GM18873 (cell line): ENCODE measurements around the gene RBM3.

Experiments
- ATAC-seq: cut with Tn5 transposase; IDR thresholded peaks from one replicate; pipeline ENCODE4 v1.9.1; 2021; ENCODE audit warnings: mild to moderate bottlenecking, moderate library complexity, moderate number of reproducible peaks; ENCODE audit not compliant: unreplicated experiment, low FRiP score

Gene RBM3

DNA sequence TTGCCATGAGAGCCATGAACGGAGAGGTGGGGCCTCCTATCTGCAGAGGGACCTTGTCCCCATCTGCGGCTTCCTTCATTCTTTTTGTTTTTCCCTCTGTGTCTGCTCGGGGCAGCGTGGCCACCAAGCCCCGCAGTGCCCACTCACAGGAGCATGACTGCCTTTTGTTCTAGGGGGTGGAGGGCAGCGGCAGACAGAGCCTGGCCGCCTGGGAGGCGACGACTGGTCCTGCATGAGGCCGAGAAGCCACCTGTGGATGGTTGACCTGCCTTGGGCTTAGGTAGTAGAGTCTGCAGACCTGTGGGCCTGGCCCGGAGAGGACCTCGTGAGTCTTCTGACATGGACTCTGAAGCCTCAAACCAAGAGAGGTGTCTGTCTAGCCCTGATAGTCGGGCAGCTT, 1.4 kb downstream of the RBM3 start:
- no peak for ATAC-seq

DNA sequence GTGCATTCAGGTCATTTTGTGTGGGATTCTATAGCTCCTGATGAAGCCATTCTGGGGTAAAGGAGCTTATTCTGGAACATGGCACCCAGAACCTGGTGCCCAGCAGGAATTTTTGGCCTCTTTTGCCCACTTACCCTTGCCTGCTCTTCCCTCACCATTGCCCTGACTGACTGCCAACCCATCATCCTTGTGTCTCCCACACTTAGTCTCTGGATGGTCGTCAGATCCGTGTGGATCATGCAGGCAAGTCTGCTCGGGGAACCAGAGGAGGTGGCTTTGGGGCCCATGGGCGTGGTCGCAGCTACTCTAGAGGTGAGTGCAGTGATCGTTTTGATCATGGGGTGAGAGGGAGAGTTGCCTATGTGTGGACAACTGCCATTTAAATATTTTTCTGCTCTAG, 1.8 kb downstream of the RBM3 start:
- no peak for ATAC-seq

DNA sequence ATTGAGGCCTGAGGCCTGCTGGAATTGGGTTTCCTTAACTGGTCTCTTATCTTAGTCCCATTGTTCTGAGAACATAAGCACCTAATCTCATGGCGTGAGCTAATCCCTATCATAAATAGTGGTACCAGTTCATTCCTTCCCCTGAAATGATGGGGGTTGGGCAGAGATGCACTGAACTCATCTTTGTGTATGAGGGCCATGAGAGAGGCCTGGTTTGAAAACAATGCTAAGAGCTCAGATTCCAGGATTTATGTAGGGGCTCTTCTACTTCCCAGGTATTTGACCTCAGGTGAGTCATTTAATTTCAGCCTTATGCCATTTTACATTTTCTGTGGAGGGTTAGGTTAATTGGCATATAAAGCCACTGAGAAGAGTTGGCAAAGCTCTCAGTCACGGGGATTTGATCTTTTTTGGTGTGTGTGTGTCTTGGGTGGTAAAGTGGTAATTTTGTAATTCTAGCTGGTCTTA, 4.4 kb downstream of the RBM3 start:
- ATAC-seq: no peak

- no peak for ATAC-seq
Measured at GRCh38 chrX:48579259-48579658, 5.0 kb downstream of the RBM3 start.

DNA sequence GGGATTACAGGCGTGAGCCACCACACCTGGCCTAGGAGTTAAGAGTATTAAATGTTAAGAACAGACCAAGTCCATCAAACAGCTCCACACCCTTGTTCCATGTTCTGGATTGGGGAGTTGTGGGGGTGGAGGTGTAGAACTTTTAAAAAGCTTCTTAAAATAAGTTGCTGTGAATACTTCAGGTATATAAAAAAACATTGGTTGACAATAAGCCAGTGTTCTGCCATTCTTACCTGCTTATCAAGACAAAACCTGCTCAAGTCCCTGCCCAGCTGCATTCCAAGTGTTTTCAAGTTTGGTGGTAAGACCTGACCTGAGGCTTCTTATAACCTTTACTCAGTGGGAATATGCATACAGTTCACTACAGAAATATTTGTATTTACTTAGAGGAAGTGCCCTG, 6.4 kb downstream of the RBM3 start:
- ATAC-seq: no peak

DNA sequence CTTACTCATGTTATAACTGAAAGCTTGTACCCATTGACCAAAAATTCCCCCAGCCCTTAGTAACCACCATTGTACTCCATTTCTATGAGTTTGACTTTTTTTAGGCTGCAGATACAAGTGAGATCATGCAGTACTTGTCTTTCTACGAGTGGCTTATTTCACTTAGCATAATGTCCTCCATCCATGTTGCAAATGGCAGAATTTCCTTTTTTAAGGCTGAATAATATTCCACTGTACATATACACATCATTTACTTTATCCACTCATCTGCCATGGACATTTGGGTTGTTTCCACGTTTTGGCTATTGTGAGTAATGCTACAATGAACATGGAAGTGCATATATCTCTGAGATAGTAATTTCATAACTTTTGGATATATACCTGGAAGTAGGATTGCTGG, 10.4 kb downstream of the RBM3 start:
- ATAC-seq: no peak

- ATAC-seq: no peak
Measured at GRCh38 chrX:48589482-48590162, 15.3 kb downstream of the RBM3 start.

DNA sequence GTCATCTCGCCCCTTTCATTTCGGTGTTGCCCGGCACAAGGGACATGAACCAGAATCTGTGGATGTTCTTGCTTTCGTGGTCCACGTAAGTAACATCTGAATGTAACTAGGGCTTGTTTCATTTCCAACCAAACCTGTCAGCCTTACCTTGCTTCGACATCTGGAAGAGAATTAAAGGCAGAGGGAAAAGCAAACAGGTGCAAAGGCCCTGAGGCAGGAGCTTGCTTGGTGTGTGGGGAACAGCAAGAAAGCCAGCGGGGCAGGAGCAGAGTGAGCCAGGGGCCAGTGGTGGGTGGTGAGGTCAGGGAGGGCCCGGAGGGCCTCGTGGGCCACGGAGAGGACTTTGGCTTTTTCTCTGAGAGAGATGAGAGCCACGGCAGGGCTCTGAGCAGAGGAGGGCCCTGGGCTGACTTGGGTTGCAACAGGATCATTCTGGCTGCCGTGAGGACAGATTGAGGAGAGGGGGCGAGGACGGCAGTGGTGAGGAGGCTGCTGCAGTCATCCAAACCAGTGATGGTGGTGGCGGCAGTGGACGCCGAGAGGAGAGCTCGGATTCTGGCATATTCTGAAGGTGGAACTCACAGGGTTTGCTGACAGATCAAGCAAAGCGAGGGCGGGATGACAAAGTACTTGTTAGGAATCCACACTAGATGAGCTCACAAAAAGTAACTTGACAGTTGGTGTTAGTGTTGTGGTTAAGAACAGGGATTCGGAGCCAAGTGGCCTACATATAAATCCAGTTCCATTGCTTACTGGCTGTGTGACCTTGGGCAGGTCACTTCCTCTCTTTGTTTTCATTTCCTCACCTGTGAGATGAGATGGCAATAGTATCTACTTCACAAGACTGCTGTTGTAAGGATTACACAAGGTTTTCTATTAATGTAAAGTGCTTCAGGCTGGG, 16.2 kb downstream of the RBM3 start:
- no peak for ATAC-seq

DNA sequence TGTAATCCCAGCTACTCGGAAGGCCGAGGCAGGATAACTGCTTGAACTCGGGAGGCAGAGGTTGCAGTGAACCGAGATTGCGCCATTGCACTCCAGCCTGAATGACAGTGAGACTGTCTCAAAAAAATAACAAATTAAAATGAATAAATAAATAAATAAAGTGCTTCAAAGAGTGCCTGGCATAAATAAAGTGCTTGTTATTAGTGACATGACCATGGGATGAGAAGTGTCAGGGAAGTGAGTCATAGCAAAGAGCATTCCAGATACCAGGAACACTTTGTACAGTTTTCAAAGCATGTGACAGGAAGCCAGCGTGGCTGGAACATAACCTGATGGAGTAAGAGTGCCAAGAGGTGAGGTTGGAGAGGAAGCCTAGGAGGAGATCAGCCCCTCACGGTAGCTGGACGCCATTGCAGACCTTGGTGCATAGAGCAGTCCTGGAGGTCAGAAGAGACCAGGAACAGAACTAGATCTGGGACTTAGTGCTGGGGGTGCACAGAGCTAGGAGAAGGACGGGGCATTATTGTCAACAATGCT, 17.0 kb downstream of the RBM3 start:
- ATAC-seq: no peak

GRCh38 chrX:48592971-48593370, 18.7 kb downstream of the RBM3 start:
- ATAC-seq: no peak

- no peak for ATAC-seq
Measured at GRCh38 chrX:48595929-48596328, 21.6 kb downstream of the RBM3 start.

DNA sequence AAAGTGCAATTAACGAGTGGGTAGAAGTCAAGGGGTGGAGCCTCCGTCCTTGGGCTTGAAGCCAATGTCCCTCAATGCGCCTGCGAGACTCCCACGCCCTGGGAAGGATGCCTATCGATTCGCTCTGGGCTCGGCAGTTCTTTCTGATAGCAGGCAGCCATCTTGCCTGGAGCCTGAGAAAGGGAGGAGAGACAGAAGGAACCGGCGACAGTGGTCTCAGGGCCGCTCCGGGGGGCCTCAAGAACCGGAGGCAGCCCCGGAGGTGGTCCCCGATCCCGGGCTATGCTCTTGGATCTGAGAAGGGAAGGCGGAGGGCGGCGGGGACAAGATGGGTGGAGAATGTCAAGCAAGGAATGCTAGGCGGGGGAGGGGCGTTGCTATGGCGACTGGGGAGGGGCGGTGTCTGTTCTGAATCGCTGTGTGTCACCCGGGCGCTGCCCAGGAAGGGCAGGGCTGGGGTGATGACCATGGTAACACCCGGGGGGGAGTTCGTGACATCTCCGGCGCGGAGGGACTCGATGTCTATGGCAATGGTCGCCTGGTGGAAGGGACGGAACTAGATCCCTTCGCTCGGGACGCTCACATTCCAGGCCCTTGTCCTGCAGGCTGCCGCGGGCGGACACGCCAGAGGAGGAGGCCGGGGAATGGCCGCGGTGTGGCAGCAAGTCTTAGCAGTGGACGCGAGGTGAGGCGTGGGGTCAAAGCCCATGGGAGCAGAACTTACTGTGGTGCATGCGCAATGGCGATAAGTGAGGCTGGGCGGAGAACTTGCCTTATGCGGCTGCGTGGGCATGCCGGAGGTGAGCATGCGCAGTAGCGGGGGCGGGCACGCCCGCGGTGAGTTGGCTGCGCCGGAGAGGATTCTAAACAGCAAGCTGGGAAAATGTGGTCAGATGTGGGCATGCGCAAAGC, 23.3 kb downstream of the RBM3 start, which contains the start of gene WDR13:
Gene WDR13 (plus strand): TSS at position 140 of the 912 bp plus-strand sequence. CDS start 505 bp downstream, at position 645.
- ATAC-seq: peak; percentile 53

GRCh38 chrX:48598614-48599013, 24.3 kb downstream of the RBM3 start:
- no peak for ATAC-seq

DNA sequence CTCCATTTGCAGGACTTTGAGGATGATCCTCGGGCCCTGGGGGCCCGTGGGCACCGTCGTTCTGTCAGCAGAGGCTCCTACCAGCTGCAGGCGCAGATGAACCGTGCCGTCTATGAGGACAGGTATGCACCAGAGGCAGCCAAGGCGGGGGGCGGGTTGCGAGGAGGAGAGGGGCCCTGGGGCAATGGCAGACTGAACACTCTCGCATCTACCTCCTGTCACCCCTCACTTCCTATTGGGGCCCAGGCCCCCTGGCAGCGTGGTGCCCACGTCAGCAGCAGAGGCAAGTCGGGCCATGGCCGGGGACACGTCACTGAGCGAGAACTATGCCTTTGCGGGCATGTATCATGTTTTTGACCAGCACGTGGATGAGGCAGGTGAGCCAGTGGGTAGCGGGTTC, 25.1 kb downstream of the RBM3 start:
- ATAC-seq: no peak

- no peak for ATAC-seq
Measured at GRCh38 chrX:48600226-48600625, 25.9 kb downstream of the RBM3 start.

DNA sequence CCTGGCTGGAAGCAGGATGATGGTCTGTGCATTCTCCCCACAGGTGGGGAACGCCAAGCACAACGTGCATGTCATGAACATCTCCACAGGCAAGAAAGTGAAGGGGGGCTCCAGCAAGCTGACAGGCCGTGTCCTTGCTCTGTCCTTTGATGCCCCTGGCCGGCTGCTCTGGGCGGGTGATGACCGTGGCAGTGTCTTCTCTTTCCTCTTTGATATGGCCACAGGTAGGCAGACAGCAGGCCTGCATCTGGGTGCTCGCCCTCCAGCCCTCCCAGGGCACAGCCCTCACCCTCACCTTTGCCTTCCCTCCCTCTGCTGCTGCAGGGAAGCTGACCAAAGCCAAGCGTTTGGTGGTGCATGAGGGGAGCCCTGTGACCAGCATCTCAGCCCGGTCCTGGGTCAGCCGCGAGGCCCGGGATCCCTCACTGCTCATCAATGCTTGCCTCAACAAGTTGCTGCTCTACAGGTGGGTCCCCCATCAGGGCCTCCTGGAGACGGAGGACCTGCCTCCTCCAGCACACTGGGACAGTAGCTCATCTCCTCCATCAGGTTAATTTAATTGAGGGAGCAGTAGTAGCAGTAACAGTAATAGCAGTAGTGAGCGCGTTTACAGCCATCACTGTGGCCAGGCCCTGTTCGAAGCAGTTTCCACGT, 27.6 kb downstream of the RBM3 start:
- ATAC-seq: no peak

GRCh38 chrX:48604701-48605100, 30.4 kb downstream of the RBM3 start:
- ATAC-seq: no peak

GRCh38 chrX:48606091-48606490, 31.8 kb downstream of the RBM3 start:
- ATAC-seq: no peak

GRCh38 chrX:48611703-48612102, 37.4 kb downstream of the RBM3 start:
- ATAC-seq: no peak
